Airway epithelial cell (primary cell): ENCODE measurements around the gene FGA. TPM values are rescaled to one million over a fixed set of nuclear protein-coding genes. Genes with fewer than 3 reads are reported as not detected.

Experiments used
- total RNA-seq: library from RNA; depleted of rRNA; stranded (reverse); fragments of >200 nt; gene quantifications from 2 replicates; pipeline ENCODE4 v1.2.3, GENCODE V29; 2015

FGA gene
- total RNA-seq = not detected in 2 replicates

DNA sequence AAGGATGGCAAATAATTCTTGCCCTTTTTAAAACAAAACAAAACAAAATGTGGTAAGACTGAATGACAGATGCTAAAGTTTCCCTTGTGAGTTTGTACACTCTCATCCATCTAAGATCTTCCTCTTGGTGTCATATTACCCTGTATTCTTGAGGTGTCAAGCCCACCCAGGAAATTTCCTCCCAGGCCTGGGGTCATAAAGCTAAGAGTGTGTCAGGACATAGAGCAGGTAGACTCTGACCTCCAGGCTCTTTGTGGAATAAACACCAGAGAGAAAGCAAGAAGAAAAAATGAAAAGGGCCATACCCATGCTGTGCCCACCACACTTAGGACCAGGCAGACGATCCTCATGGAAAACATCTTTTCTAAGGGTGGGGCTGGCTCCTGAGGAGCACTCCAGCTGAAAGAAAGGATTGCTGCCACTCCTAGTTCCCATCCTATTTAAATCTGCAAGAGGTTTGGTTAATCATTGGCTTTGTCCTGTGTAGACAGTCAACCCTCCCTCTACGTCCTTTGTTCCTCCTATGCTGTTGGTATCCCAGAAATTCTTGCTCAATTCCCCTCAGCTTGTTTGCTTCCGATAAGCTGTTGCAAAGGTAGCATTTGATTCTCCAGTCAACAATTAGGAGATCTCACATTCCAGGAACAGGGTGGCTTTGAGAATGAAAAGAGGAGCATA is at the start of gene FGA:
Gene FGA (minus strand): TSS at position 414 of the 678 bp plus-strand sequence. CDS start 55 bp downstream, at position 359.

DNA sequence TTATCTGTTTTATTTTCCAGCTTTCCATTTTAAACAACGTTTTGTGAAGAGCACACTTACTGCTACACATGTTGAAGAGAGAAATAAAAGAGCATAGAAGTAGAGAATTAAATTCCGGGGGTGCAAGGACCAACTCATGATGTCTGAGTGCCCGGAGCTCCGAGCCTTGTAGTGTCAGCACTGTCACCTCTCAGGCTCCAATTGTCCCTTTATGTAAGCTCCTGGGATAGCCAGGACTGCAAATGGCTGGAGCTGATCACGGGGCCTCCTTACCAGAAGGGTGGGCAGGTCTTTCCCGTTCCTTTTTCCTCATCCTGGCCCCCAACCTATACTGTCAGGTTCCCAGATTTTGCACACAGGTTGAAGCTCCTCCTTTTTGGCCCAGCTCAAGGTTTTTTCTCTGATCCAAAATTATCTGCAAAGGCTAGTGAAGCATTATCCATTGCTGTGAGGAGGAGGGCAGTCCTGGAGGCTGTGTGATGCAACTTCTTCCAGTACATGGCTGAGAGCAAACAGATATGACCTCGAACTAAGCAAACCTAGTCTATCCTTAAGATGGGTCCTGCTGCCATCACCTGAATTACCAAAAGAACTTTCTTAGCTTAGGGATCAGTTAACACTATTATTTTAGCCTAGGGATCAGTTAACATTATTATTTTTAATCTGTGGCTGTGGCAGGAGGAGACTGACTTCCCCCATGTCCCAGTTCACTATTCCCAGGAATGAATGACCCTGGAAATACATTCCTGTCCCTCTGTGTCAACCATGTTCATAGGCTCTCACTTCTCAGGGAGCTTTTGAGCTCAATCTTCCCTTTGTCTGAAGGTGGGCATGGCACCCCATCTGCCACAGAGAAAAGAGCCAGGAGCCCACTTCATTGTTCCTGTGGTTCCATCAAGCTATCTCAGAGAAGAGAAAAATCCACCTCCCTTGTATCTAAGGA is 22.2 kb upstream of the FGA start, which contains the start of gene FGG:
Gene FGG (minus strand): TSS at position 185 of the 943 bp plus-strand sequence. CDS start 47 bp downstream, at position 138.

DNA sequence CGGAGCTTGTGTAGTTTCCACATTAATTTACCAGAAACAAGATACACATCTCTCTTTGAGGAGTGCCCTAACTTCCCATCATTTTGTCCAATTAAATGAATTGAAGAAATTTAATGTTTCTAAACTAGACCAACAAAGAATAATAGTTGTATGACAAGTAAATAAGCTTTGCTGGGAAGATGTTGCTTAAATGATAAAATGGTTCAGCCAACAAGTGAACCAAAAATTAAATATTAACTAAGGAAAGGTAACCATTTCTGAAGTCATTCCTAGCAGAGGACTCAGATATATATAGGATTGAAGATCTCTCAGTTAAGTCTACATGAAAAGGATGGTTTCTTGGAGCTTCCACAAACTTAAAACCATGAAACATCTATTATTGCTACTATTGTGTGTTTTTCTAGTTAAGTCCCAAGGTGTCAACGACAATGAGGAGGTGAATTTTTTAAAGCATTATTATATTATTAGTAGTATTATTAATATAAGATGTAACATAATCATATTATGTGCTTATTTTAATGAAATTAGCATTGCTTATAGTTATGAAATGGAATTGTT is 27.8 kb downstream of the FGA start, which contains the start of gene FGB:
Gene FGB (plus strand): TSS at position 315 of the 558 bp plus-strand sequence. CDS start 8 bp downstream, at position 323.

DNA sequence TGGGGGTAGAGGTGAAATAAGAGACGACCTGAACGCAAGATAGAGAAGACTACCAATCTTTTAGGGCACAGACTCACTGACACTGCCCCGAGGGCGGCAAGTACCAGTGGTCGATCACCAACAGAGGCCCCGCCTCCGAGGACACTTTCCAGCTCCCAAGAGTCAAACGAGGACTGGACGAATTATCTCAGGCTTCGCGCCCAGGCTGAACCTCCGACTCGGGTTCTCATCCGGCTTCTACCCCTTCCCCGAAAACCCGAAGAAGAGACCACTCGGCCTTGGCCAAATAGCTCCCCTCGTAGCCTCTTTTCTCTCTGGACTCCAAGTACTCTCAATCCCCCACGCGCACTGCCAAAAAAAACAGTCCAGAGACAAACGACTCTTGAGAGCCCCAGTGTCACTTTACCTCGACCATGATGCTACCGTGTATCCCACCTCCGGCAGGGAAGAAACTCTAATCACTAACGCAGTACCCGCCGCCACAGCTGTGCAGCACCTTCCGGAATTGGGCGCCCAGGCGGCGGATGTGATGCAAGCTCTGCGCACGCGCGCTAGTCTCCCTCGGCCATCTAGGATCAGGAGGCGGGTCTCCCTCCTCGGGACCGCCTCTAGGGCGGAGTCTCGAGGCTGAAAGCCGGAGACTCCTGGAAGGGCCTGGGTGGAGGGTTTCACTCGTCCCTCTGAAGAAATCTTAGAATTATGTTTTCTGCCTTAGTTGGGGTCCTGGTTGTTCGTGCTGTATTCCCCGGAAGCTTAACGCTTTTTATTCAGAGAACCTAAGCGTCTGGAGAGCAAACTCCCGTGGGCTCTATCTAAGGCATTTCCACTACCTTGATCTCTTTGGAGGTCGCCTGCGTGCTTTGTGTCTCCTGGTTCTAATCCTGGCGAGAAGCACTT is 40.4 kb downstream of the FGA start, which contains the start of gene PLRG1:
Gene PLRG1 (minus strand): TSS at position 507 of the 897 bp plus-strand sequence. CDS start 92 bp downstream, at position 415.

Other genes starting within 250 kb of the FGA start
- gene DCHS2, start 98.9 kb downstream of the FGA start, total RNA-seq = 0.07 TPM in 1 of 2 replicates, not detected in the other
- 53.6 and 60.6 TPM in 2 replicates for gene PLRG1, start 40.3 kb downstream of the FGA start, total RNA-seq
- gene FGB, start 27.7 kb downstream of the FGA start, total RNA-seq = not detected in 2 replicates
- gene FGG, start 21.9 kb upstream of the FGA start, total RNA-seq = not detected in 2 replicates
- 1.3 and 1.4 TPM in 2 replicates for gene LRAT, start 153.3 kb upstream of the FGA start, total RNA-seq
- not detected in 2 replicates for gene RBM46, start 190.5 kb upstream of the FGA start, total RNA-seq